Coronary artery (tissue), 2 donors: Measurements from ENCODE around the gene GRID1.

Experiments
- DNase-seq: peaks from one replicate; pipeline ENCODE4 v3.0.0-alpha.2; 2017; ENCODE audit warnings: low spot score
- H3K27ac ChIP-seq, 2 donors: fragments of 200-600 bp; sonication (generic); one replicate each; pipeline ENCODE4 v1.5.1; 2016 to 2019
- H3K4me3 ChIP-seq: fragments of 200-600 bp; sonication (generic); 2 replicates; pipeline ENCODE4 v1.5.1; 2016; ENCODE audit warnings: mild to moderate bottlenecking, moderate library complexity
- CTCF ChIP-seq: fragments of 200-600 bp; sonication (generic); IDR thresholded peaks from one replicate; pipeline ENCODE4 v1.5.1; 2019; ENCODE audit warnings: antibody characterized with exemption

Gene GRID1

GRCh38 chr10:85651497-85651882 is 715.1 kb downstream of the GRID1 start:
- no peak for DNase-seq
- no peak overlapping the region for H3K4me3 ChIP-seq
- no peak overlapping the region for H3K27ac ChIP-seq
- no peak for TF ChIP-seq CTCF

GRCh38 chr10:85650791-85651496 is 715.7 kb downstream of the GRID1 start:
- Histone ChIP-seq H3K27ac (no peak overlapping the region), H3K4me3 (no peak overlapping the region)
- TF ChIP-seq CTCF, result no peak
- no peak for DNase-seq

GRCh38 chr10:85649461-85649860 is 717.1 kb downstream of the GRID1 start:
- TF ChIP-seq CTCF, result no peak
- H3K4me3 ChIP-seq, result no peak overlapping the region
- no peak for DNase-seq
- no peak overlapping the region for H3K27ac ChIP-seq

- DNase-seq, result no peak
- no peak for TF ChIP-seq CTCF
- Histone ChIP-seq H3K4me3 (no peak overlapping the region), H3K27ac (no peak overlapping the region)
Measured at GRCh38 chr10:85648279-85648754, 718.3 kb downstream of the GRID1 start.

GRCh38 chr10:85647741-85648140 is 718.9 kb downstream of the GRID1 start:
- DNase-seq, result no peak
- no peak overlapping the region for H3K27ac ChIP-seq
- H3K4me3 ChIP-seq, result no peak overlapping the region
- TF ChIP-seq CTCF, result no peak

- TF ChIP-seq CTCF, result no peak
- Histone ChIP-seq H3K4me3 (no peak overlapping the region), H3K27ac (no peak overlapping the region)
- no peak for DNase-seq
Measured at GRCh38 chr10:85645926-85646711, 720.5 kb downstream of the GRID1 start.

GRCh38 chr10:85645053-85645452 is 721.5 kb downstream of the GRID1 start:
- Histone ChIP-seq H3K27ac (no peak overlapping the region), H3K4me3 (no peak overlapping the region)
- no peak for DNase-seq
- TF ChIP-seq CTCF, result no peak
